ENCODE results near the gene KLRG1. TPM values are rescaled to one million over a fixed set of nuclear protein-coding genes. Genes with fewer than 3 reads are reported as not detected.

KLRG1 gene
- total RNA-seq, 1 experiment from 2014 or later, result 2.1 TPM

GRCh38 chr12:9040484-9041186, 51.3 kb downstream of the KLRG1 start:
- Mint-ChIP-seq H3K9me3 (no peaks in the 10 kb centered on the region), H3K27me3 (ENCODE audit: low read depth) (no peaks in the 10 kb centered on the region), H3K4me3 (no peak overlapping the region), H3K36me3 (ENCODE audit: insufficient read depth in 1 of 3, low read depth in 3 of 3) (no peaks in the 10 kb centered on the region), H3K4me1 (peaks cover 0 to 3% of the 10 kb centered on the region in 2 experiments; a peak in 1 of 4 replicates), H3K27ac (no peak overlapping the region)
- no CpG with 5 or more reads among the region's 5 CpGs for WGBS (ENCODE audit: extremely low coverage, insufficient read length, low lambda C conversion rate)
- no peak for DNase-seq
- Histone ChIP-seq H2BK20ac (ENCODE audit: low read depth, low read length, poor library complexity, severe bottlenecking) (no peak overlapping the region), H3K79me2 (ENCODE audit: insufficient read depth, low read length) (no peaks in the 10 kb centered on the region), H2BK120ac (ENCODE audit: low read depth, low read length, poor library complexity, severe bottlenecking) (no peak overlapping the region), H3K23me2 (ENCODE audit: insufficient read length, low read depth, low read length, poor library complexity, severe bottlenecking) (no peaks in the 10 kb centered on the region), H2BK12ac (ENCODE audit: insufficient read length, low read depth, low read length) (no peak overlapping the region), H3K4me1 (ENCODE audit: insufficient read depth, low read length) (no peaks in the 10 kb centered on the region), H2BK5ac (ENCODE audit: insufficient read length, low read length) (no peak overlapping the region), H4K5ac (ENCODE audit: insufficient read length, low read depth, low read length) (no peak overlapping the region), H4K91ac (ENCODE audit: insufficient read length, low read depth, low read length) (no peak overlapping the region), H4K20me1 (ENCODE audit: control insufficient read depth, insufficient read depth, insufficient read length) (no peaks in the 10 kb centered on the region), H3T11ph (ENCODE audit: low read length) (no peak overlapping the region), H4K8ac (replicated peaks; ENCODE audit: insufficient read length, low read depth, low read length) (no peak overlapping the region), H3K79me1 (ENCODE audit: insufficient read depth, low read depth, low read length, poor library complexity, severe bottlenecking) (no peaks in the 10 kb centered on the region), H3K4ac (ENCODE audit: low read depth, low read length) (no peak overlapping the region), H3K18ac (ENCODE audit: insufficient read length, low read depth, low read length) (no peak overlapping the region), H3K14ac (ENCODE audit: insufficient read depth, low read length) (no peak overlapping the region), H2BK15ac (ENCODE audit: low read depth, low read length) (no peak overlapping the region), H3K27ac (ENCODE audit: insufficient read length, low read depth, low read length) (no peak overlapping the region), H2AFZ (ENCODE audit: low read length) (no peak overlapping the region), H3K23ac (ENCODE audit: insufficient read length, low read depth, low read length) (no peak overlapping the region), H3K27me3 (ENCODE audit: insufficient read depth, low read length) (no peaks in the 10 kb centered on the region), H3K4me2 (ENCODE audit: insufficient read depth, insufficient read length, low read length) (no peak overlapping the region), H3K56ac (ENCODE audit: insufficient read length, low read depth, low read length) (no peak overlapping the region), H2AK5ac (ENCODE audit: insufficient read length, low read length) (no peak overlapping the region), H3K9me3 (ENCODE audit: control insufficient read depth, low read depth, low read length) (no peaks in the 10 kb centered on the region), H3K9ac (ENCODE audit: extremely low read depth, insufficient read length, low read length) (no peak overlapping the region)
- no peak for TF ChIP-seq CTCF (conservative IDR thresholded peaks at IDR 0.05)
